ENCODE measurements around the gene PANK3.
"Not testable (repeated sequence)": the region's sequence is repeated elsewhere in the genome, so short reads cannot be mapped to it uniquely, and the experiment has no call there.

The PANK3 gene

GRCh38 chr5:168549554-168549953, 29.6 kb downstream of the PANK3 start:
- DNase-seq: no peak

- DNase-seq: no peak
These were observed 42.0 kb downstream of the PANK3 start for GRCh38 chr5:168537176-168537575.

- not testable (repeated sequence) for DNase-seq
These were observed 44.8 kb downstream of the PANK3 start for GRCh38 chr5:168534351-168534750.

- DNase-seq: no peak
These were observed 46.9 kb downstream of the PANK3 start for GRCh38 chr5:168531987-168532864.

- no peak for DNase-seq
These were observed 48.0 kb downstream of the PANK3 start for GRCh38 chr5:168531191-168531590.

- no peak for DNase-seq
These were observed 48.5 kb downstream of the PANK3 start for GRCh38 chr5:168530621-168531150.

GRCh38 chr5:168529374-168530234, 49.6 kb downstream of the PANK3 start:
- DNase-seq: no peak

- no peak for DNase-seq
These were observed 50.4 kb downstream of the PANK3 start, which contains the start of gene FBLL1 for GRCh38 chr5:168528521-168529373. Gene FBLL1 (plus strand): TSS chr5:168529305. CDS start chr5:168529505, 200 bp downstream.

- DNase-seq: no peak
These were observed 51.3 kb downstream of the PANK3 start for GRCh38 chr5:168527756-168528295.

- no peak for DNase-seq
These were observed 53.3 kb downstream of the PANK3 start for GRCh38 chr5:168525856-168526255.

GRCh38 chr5:168513861-168514428, 65.2 kb downstream of the PANK3 start:
- no peak for DNase-seq

- DNase-seq: no peak
These were observed 76.5 kb downstream of the PANK3 start for GRCh38 chr5:168502563-168503237.
